A549 (cell line): Measurements from ENCODE around the gene MGAT5. TPM values are rescaled to one million over a fixed set of nuclear protein-coding genes. Genes with fewer than 3 reads are reported as not detected.

Experiments used
- ATAC-seq, 2 experiments: fragments of 200-7000 bp in 1 of 2; fragments of >200 bp in 1 of 2; cut with Nextera tagmentation in 1 of 2; cut with Tn5 transposase in 1 of 2; 3 replicates each; pipeline versions ENCODE4 v1.8.0 to v1.9.1; 2018 to 2020; ENCODE audit warnings: mild to moderate bottlenecking in 1 of 2, moderate library complexity in 1 of 2
- CTCF ChIA-PET: fragments of 300-600 bp; sonication (Branson Sonifier 250); formaldehyde crosslinking; extraction: SDS; loops from one replicate; lab custom pipeline; 2021; ENCODE audit warnings: antibody characterized with exemption, inconsistent platforms; lab: Yijun Ruan, JAX
- POLR2A ChIA-PET: fragments of 350-600 bp; formaldehyde crosslinking; extraction: SDS; loops from one replicate; lab custom pipeline; 2021; ENCODE audit warnings: antibody characterized with exemption, inconsistent platforms; lab: Yijun Ruan, JAX
- DNase-seq, 2 experiments: peaks; one replicate each; pipeline versions ENCODE4 v3.0.0 to v3.0.0-alpha.2; 2011 to 2016; ENCODE audit warnings: low read depth in 1 of 2, low spot score in 1 of 2
- FAIRE-seq: peaks from 2 replicates; lab custom pipeline; 2011; peaks lifted over from hg19 to GRCh38; lab: Jason Lieb, UNC
- H3K27ac ChIP-seq, 2 experiments: fragments of >200 bp; sonication (Bioruptor Twin); formaldehyde crosslinking; 3 replicates each; pipeline ENCODE4 v1.5.1; 2016 to 2017
- H3K4me1 ChIP-seq: fragments of >200 bp; sonication (Bioruptor Twin); formaldehyde crosslinking; 3 replicates; pipeline ENCODE4 v1.6.1; 2016
- H3K4me2 ChIP-seq: fragments of >200 bp; sonication (Bioruptor Twin); formaldehyde crosslinking; 3 replicates; pipeline ENCODE4 v1.6.1; 2016
- H3K4me3 ChIP-seq: fragments of >200 bp; sonication (Bioruptor Twin); formaldehyde crosslinking; 3 replicates; pipeline ENCODE4 v1.5.1; 2016
- H3K9me3 ChIP-seq: fragments of >200 bp; sonication (Bioruptor Twin); formaldehyde crosslinking; 3 replicates; pipeline ENCODE4 v1.6.1; 2016
- BHLHE40 ChIP-seq: IDR thresholded peaks from 2 replicates; pipeline ENCODE4 v1.6.1; 2012; ENCODE audit warnings: low read depth, low read length, inconsistent platforms
- CBX8 ChIP-seq: fragments of 200-600 bp; sonication (generic); IDR thresholded peaks from 2 replicates; pipeline ENCODE4 v1.6.1; 2016
- FOSL2 ChIP-seq, 2 experiments: fragments of 450-650 bp in 1 of 2; fragments of >200 bp in 1 of 2; sonication (Bioruptor Twin) in 1 of 2; formaldehyde crosslinking; IDR thresholded peaks; 2 replicates each; pipeline versions ENCODE4 v1.5.0 to v1.6.1; 2016 to 2020; ENCODE audit warnings: mild to moderate bottlenecking in 1 of 2, moderate library complexity in 1 of 2
- GATA3 ChIP-seq: IDR thresholded peaks from 2 replicates; pipeline ENCODE4 v1.6.1; 2012; ENCODE audit warnings: borderline replicate concordance
- HDAC2 ChIP-seq: fragments of 200-600 bp; sonication (generic); IDR thresholded peaks from 2 replicates; pipeline ENCODE4 v1.6.1; 2016
- HEYL ChIP-seq: fragments of 250-450 bp; sonication (Bioruptor Pico); IDR thresholded peaks from 2 replicates; pipeline ENCODE4 v1.8.0; 2021; ENCODE audit warnings: mild to moderate bottlenecking, moderate library complexity
- HOXB13 ChIP-seq: fragments of 250-450 bp; sonication (Bioruptor Pico); IDR thresholded peaks from 2 replicates; pipeline ENCODE4 v1.5.0; 2020; ENCODE audit warnings: low read depth, mild to moderate bottlenecking, moderate library complexity
- HOXB5 ChIP-seq: fragments of 250-450 bp; sonication (Bioruptor Pico); IDR thresholded peaks from 2 replicates; pipeline ENCODE4 v1.5.0; 2020; ENCODE audit warnings: mild to moderate bottlenecking, moderate library complexity
- JUN ChIP-seq, 2 experiments: fragments of >200 bp; sonication (Bioruptor Twin); formaldehyde crosslinking; IDR thresholded peaks; 2 replicates in 1 of 2; 3 replicates in 1 of 2; pipeline ENCODE4 v1.6.1; 2016 to 2017
- JUNB ChIP-seq: fragments of >200 bp; sonication (Bioruptor Twin); formaldehyde crosslinking; IDR thresholded peaks from 2 replicates; pipeline ENCODE4 v1.6.1; 2016
- POLR2A ChIP-seq: IDR thresholded peaks from 2 replicates; pipeline ENCODE4 v1.6.1; 2012; ENCODE audit warnings: mild to moderate bottlenecking, low read length
- RAD21 ChIP-seq, 2 experiments: fragments of >200 bp in 1 of 2; sonication (Bioruptor Twin) in 1 of 2; formaldehyde crosslinking in 1 of 2; IDR thresholded peaks in 1 of 2; conservative IDR thresholded peaks in 1 of 2; 2 replicates in 1 of 2; 3 replicates in 1 of 2; pipeline ENCODE4 v1.6.1; 2012 to 2018; ENCODE audit warnings: inconsistent platforms in 1 of 2
- RCOR1 ChIP-seq: fragments of 150-350 bp; IDR thresholded peaks from 2 replicates; pipeline ENCODE4 v1.6.1; 2014; ENCODE audit warnings: antibody characterized with exemption, low read length, low read depth
- RFX5 ChIP-seq: fragments of 450-650 bp; IDR thresholded peaks from 2 replicates; pipeline ENCODE4 v1.7.1; 2014; ENCODE audit warnings: antibody characterized with exemption, mild to moderate bottlenecking, moderate library complexity
- TP53 ChIP-seq: fragments of 250-450 bp; sonication (Bioruptor Pico); IDR thresholded peaks from 2 replicates; pipeline ENCODE4 v1.5.0; 2021; ENCODE audit warnings: mild to moderate bottlenecking, moderate library complexity
- ZFP36 ChIP-seq: fragments of 450-650 bp; IDR thresholded peaks from 2 replicates; pipeline ENCODE4 v1.6.1; 2014; ENCODE audit warnings: borderline replicate concordance; ENCODE audit not compliant: partially characterized antibody
- ZSCAN20 ChIP-seq: fragments of 250-450 bp; sonication (Bioruptor Pico); IDR thresholded peaks from 2 replicates; pipeline ENCODE4 v1.8.0; 2022; ENCODE audit warnings: mild to moderate bottlenecking, moderate library complexity
- WGBS: methylation state at CpG from one replicate; pipeline ENCODE4 v1.1.6; 2017; ENCODE audit errors: missing lambda C conversion rate; 5-methylcytosine and 5-hydroxymethylcytosine counted together
- polyA plus RNA-seq, 4 experiments: library from polyadenylated mRNA; depleted of rRNA in 3 of 4; stranded (reverse); fragments of >200 nt; fragmentation: RNase III in 1 of 4; extraction: RNeasy Plus Mini Kit Qiagen cat#74134 plus additional on column Dnase treatment in 1 of 4; gene quantifications; 2 replicates in 3 of 4; 3 replicates in 1 of 4; pipeline ENCODE4 v1.2.3, GENCODE V29; 2011 to 2017
- TF ChIP-seq, protein P1 (sequence below): fragments of 200-600 bp; sonication (generic); IDR thresholded peaks from 2 replicates; pipeline ENCODE4 v1.6.1; 2016; ENCODE audit warnings: antibody characterized with exemption, mild to moderate bottlenecking, moderate library complexity
- TF ChIP-seq, protein P2 (sequence below): fragments of 450-650 bp; IDR thresholded peaks from 2 replicates; pipeline ENCODE4 v1.6.1; 2014; ENCODE audit warnings: antibody characterized with exemption
- TF ChIP-seq, protein P3 (sequence below): fragments of >200 bp; sonication (Bioruptor Twin); formaldehyde crosslinking; IDR thresholded peaks from 3 replicates; pipeline ENCODE4 v1.5.1; 2016
- TF ChIP-seq, protein P4 (sequence below): IDR thresholded peaks from 2 replicates; pipeline ENCODE4 v1.6.1; 2012; ENCODE audit warnings: low read depth, borderline replicate concordance

The MGAT5 gene
- polyA plus RNA-seq, 2 of the 4 experiments (the other 2 are of a cell fraction): 13.2 to 17.1 TPM

DNA sequence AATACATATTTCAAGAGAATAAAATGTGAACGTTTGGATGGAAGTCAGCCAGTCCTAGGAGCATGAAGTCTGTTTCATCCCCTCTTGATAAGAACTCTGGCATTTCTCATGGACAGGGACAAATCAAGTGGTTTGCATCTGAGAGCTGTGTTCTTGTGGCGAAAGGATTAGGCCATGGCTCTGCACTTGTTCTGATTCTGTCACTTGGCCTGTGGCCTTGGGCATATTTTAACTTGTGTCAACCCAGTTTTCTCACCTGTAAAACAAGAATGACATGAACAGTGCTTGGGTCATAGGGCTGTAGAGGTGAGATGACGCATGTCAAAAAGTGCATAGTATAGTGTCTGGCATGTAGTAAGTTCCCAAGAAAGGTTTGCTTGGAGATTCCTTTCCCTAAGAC is 125.8 kb downstream of the MGAT5 start:
- no peak overlapping the region for H3K4me3 ChIP-seq
- no peak for ATAC-seq
- CTCF ChIA-PET: no interaction called here
- H3K4me1 ChIP-seq: no peaks in the 10 kb centered on the region
- POLR2A ChIA-PET: no interaction called here
- H3K9me3 ChIP-seq: no peaks in the 10 kb centered on the region
- H3K4me2 ChIP-seq: no peak overlapping the region
- no peak for DNase-seq
- FAIRE-seq: no peak
- H3K27ac ChIP-seq: no peak overlapping the region
- 86% methylated on average over 3 of the region's 3 CpGs for WGBS
- TF ChIP-seq, protein P1, sequence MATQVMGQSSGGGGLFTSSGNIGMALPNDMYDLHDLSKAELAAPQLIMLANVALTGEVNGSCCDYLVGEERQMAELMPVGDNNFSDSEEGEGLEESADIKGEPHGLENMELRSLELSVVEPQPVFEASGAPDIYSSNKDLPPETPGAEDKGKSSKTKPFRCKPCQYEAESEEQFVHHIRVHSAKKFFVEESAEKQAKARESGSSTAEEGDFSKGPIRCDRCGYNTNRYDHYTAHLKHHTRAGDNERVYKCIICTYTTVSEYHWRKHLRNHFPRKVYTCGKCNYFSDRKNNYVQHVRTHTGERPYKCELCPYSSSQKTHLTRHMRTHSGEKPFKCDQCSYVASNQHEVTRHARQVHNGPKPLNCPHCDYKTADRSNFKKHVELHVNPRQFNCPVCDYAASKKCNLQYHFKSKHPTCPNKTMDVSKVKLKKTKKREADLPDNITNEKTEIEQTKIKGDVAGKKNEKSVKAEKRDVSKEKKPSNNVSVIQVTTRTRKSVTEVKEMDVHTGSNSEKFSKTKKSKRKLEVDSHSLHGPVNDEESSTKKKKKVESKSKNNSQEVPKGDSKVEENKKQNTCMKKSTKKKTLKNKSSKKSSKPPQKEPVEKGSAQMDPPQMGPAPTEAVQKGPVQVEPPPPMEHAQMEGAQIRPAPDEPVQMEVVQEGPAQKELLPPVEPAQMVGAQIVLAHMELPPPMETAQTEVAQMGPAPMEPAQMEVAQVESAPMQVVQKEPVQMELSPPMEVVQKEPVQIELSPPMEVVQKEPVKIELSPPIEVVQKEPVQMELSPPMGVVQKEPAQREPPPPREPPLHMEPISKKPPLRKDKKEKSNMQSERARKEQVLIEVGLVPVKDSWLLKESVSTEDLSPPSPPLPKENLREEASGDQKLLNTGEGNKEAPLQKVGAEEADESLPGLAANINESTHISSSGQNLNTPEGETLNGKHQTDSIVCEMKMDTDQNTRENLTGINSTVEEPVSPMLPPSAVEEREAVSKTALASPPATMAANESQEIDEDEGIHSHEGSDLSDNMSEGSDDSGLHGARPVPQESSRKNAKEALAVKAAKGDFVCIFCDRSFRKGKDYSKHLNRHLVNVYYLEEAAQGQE: no peak
- no peak for TF ChIP-seq POLR2A

DNA sequence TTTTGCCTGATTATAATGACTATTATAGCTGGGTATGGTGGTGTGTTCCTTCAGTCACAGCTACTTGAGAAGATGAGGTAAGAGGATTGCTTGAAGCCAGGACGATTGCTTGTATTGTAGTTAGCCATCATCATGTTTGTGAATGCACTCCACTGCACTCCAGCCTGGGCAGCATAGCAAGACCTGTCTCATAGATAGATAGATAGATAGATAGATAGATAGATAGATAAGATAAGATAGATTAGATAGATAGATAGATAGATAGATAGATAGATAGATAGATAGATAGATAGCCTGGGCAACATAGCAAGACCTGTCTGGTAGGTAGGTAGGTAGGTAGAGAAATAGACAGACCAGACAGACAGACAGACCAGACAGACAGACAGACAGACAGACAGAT is 127.3 kb downstream of the MGAT5 start:
- CTCF ChIA-PET: no interaction called here

DNA sequence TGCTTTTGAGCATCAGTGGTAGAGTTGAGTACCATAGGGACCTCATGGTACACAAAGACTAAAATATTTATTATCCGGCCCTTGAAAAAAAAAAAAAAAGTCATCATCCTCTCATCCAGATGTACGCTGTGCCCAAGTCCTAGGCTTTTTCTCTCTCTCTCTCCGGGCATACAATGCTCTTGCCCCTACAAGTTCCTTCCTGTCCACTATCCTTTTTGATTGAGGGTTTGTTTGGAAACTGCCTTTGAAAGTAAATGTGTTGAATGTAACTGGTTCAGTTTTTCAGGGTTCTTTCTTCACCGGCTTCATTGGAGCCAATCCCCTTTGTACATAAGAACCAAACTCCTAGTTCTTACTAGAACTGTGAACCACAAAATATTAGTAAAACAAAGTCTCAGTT is 130.3 kb downstream of the MGAT5 start:
- Histone ChIP-seq H3K9me3 (no peaks in the 10 kb centered on the region), H3K27ac (no peak overlapping the region), H3K4me2 (no peak overlapping the region), H3K4me1 (no peaks in the 10 kb centered on the region), H3K4me3 (no peak overlapping the region)
- FAIRE-seq (no peak), DNase-seq (no peak), ATAC-seq (no peak)
- ChIA-PET POLR2A (no interaction called here), CTCF (interaction anchor here (1.0 kb wide), 1 partner anchor 8 kb away, joined by 3 read pairs; no protein-coding TSS in a partner anchor)
- 95% methylated on average over 4 of the region's 4 CpGs for WGBS
- TF ChIP-seq, protein P2, sequence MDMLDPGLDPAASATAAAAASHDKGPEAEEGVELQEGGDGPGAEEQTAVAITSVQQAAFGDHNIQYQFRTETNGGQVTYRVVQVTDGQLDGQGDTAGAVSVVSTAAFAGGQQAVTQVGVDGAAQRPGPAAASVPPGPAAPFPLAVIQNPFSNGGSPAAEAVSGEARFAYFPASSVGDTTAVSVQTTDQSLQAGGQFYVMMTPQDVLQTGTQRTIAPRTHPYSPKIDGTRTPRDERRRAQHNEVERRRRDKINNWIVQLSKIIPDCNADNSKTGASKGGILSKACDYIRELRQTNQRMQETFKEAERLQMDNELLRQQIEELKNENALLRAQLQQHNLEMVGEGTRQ: no peak
- TF ChIP-seq, protein P1: no peak
- TF ChIP-seq HOXB5 (CRISPR knock-in tag) (no peak), CBX8 (no peak), HOXB13 (CRISPR knock-in tag) (no peak), RAD21 (conservative IDR thresholded peaks at IDR 0.05 in 1 of 2, IDR thresholded peaks at IDR 0.05 in 1 of 2) (no peak), JUNB (no peak)

More for the DNA sequence above, 127.3 kb downstream of the MGAT5 start:
- ATAC-seq (no peak), FAIRE-seq (no peak), DNase-seq (no peak)
- Histone ChIP-seq H3K9me3 (no peaks in the 10 kb centered on the region), H3K4me3 (no peak overlapping the region), H3K27ac (no peak overlapping the region), H3K4me1 (no peaks in the 10 kb centered on the region), H3K4me2 (no peak overlapping the region)
- POLR2A ChIA-PET: no interaction called here
- TF ChIP-seq, protein P3, sequence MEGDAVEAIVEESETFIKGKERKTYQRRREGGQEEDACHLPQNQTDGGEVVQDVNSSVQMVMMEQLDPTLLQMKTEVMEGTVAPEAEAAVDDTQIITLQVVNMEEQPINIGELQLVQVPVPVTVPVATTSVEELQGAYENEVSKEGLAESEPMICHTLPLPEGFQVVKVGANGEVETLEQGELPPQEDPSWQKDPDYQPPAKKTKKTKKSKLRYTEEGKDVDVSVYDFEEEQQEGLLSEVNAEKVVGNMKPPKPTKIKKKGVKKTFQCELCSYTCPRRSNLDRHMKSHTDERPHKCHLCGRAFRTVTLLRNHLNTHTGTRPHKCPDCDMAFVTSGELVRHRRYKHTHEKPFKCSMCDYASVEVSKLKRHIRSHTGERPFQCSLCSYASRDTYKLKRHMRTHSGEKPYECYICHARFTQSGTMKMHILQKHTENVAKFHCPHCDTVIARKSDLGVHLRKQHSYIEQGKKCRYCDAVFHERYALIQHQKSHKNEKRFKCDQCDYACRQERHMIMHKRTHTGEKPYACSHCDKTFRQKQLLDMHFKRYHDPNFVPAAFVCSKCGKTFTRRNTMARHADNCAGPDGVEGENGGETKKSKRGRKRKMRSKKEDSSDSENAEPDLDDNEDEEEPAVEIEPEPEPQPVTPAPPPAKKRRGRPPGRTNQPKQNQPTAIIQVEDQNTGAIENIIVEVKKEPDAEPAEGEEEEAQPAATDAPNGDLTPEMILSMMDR: no peak
- no peak for TF ChIP-seq HEYL (CRISPR knock-in tag)
- TF ChIP-seq GATA3: no peak
- TF ChIP-seq TP53 (CRISPR knock-in tag): no peak
- no peak for TF ChIP-seq POLR2A
- TF ChIP-seq ZFP36: no peak
- TF ChIP-seq, protein P4, sequence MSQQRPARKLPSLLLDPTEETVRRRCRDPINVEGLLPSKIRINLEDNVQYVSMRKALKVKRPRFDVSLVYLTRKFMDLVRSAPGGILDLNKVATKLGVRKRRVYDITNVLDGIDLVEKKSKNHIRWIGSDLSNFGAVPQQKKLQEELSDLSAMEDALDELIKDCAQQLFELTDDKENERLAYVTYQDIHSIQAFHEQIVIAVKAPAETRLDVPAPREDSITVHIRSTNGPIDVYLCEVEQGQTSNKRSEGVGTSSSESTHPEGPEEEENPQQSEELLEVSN: no peak
- TF ChIP-seq RFX5: no peak
- no peak for TF ChIP-seq HDAC2
- no peak for TF ChIP-seq BHLHE40
- TF ChIP-seq RCOR1: no peak
- TF ChIP-seq JUN (IDR thresholded peaks at IDR 0.05): no peak
- no peak for TF ChIP-seq FOSL2 (IDR thresholded peaks at IDR 0.05)
- no peak for TF ChIP-seq FOSL2 (CRISPR knock-in tag; IDR thresholded peaks at IDR 0.05)
- no peak for TF ChIP-seq ZSCAN20 (CRISPR knock-in tag)
- WGBS: 80% methylated on average over 1 of the region's 1 CpG
